NCI-H146 treated with DMSO at 0.1 percent for 48 hours (cell line): ENCODE measurements around the gene ALDH9A1.

Experiments
- DNase-seq: peaks from one replicate; lab custom pipeline; 2025; ENCODE audit not compliant: unreplicated experiment; lab: John Stamatoyannopoulos, UW

The ALDH9A1 gene

GRCh38 chr1:165628147-165628822 lies 70.1 kb downstream of the ALDH9A1 start:
- DNase-seq = no peak

- DNase-seq = no peak
These were observed 73.9 kb downstream of the ALDH9A1 start for GRCh38 chr1:165624441-165624840.

GRCh38 chr1:165623624-165624023 lies 74.7 kb downstream of the ALDH9A1 start:
- no peak for DNase-seq

- DNase-seq = no peak
These were observed 78.7 kb downstream of the ALDH9A1 start for GRCh38 chr1:165619647-165620151.

- no peak for DNase-seq
These were observed 81.3 kb downstream of the ALDH9A1 start for GRCh38 chr1:165616987-165617546.

GRCh38 chr1:165616054-165616612 lies 82.2 kb downstream of the ALDH9A1 start:
- no peak for DNase-seq
